H1 (cell line): ENCODE data around the gene TDRD9.

Experiments
- EZH2 ChIP-seq: fragments of 200-600 bp; sonication (generic); IDR thresholded peaks from 2 replicates; pipeline ENCODE4 v1.7.1; 2012; ENCODE audit warnings: low read depth, mild to moderate bottlenecking, moderate library complexity, low read length, inconsistent platforms; ENCODE audit not compliant: severe bottlenecking
- GABPA ChIP-seq: IDR thresholded peaks from 2 replicates; pipeline ENCODE4 v1.6.1; 2011; ENCODE audit warnings: mild to moderate bottlenecking, low read length, moderate library complexity, borderline replicate concordance; ENCODE audit not compliant: insufficient read depth
- POLR2A ChIP-seq, 2 experiments: IDR thresholded peaks; 1 replicate in 1 of 2; 2 replicates in 1 of 2; pipeline ENCODE4 v1.6.1; 2011; ENCODE audit warnings: low read depth in 2 of 2, low read length in 2 of 2, mild to moderate bottlenecking in 2 of 2; ENCODE audit errors: control extremely low read depth in 1 of 2
- POU5F1 ChIP-seq: IDR thresholded peaks from 2 replicates; pipeline ENCODE4 v1.6.1; 2011; ENCODE audit warnings: low read depth, mild to moderate bottlenecking, low read length, moderate library complexity
- ZNF274 ChIP-seq: IDR thresholded peaks from 2 replicates; pipeline ENCODE4 v1.7.0; 2012; ENCODE audit warnings: low read length, borderline replicate concordance; ENCODE audit errors: extremely low read depth
- TF ChIP-seq, protein P1 (sequence below), 3 experiments: IDR thresholded peaks; 1 replicate in 2 of 3; 2 replicates in 1 of 3; pipeline versions ENCODE4 v1.5.1 to v1.6.1; 2011; ENCODE audit warnings: low read length in 3 of 3, mild to moderate bottlenecking in 3 of 3, inconsistent platforms in 2 of 3, low read depth in 1 of 3, moderate library complexity in 1 of 3; ENCODE audit not compliant: insufficient read depth in 1 of 3; ENCODE audit errors: control extremely low read depth in 1 of 3
- TF ChIP-seq, protein P2 (sequence below): IDR thresholded peaks from 2 replicates; pipeline ENCODE4 v1.6.1; 2011; ENCODE audit warnings: low read length, improper control_type of control experiment

DNA sequence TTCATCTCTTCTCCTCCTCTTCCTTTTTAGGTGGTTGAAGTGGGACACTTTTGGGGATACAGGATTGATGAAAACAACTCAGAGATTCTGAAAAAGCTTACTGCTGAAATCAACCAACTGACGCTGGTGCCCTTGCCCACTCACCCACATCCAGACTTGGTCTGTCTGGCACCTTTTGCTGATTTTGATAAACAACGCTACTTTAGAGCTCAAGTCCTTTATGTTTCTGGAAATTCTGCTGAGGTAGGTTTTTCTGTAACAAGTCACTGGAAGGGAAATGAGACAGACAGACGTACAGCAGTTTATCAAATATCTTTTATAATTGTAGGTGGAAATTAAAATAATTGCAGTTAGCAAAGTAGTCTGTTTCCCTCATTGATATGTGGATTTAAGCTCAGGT is 97.3 kb downstream of the TDRD9 start:
- no peak for TF ChIP-seq GABPA
- TF ChIP-seq, protein P1, sequence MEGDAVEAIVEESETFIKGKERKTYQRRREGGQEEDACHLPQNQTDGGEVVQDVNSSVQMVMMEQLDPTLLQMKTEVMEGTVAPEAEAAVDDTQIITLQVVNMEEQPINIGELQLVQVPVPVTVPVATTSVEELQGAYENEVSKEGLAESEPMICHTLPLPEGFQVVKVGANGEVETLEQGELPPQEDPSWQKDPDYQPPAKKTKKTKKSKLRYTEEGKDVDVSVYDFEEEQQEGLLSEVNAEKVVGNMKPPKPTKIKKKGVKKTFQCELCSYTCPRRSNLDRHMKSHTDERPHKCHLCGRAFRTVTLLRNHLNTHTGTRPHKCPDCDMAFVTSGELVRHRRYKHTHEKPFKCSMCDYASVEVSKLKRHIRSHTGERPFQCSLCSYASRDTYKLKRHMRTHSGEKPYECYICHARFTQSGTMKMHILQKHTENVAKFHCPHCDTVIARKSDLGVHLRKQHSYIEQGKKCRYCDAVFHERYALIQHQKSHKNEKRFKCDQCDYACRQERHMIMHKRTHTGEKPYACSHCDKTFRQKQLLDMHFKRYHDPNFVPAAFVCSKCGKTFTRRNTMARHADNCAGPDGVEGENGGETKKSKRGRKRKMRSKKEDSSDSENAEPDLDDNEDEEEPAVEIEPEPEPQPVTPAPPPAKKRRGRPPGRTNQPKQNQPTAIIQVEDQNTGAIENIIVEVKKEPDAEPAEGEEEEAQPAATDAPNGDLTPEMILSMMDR (IDR thresholded peaks at IDR 0.05; ENCODE audit: control extremely low read depth in 1 of 3, insufficient read depth in 1 of 3, low read depth in 1 of 3, low read length in 3 of 3) = no peak
- no peak for TF ChIP-seq POU5F1
- no peak for TF ChIP-seq POLR2A (IDR thresholded peaks at IDR 0.05; ENCODE audit: control extremely low read depth in 1 of 2, low read depth in 2 of 2, low read length in 2 of 2)
- TF ChIP-seq EZH2 = no peak
- TF ChIP-seq, protein P2, sequence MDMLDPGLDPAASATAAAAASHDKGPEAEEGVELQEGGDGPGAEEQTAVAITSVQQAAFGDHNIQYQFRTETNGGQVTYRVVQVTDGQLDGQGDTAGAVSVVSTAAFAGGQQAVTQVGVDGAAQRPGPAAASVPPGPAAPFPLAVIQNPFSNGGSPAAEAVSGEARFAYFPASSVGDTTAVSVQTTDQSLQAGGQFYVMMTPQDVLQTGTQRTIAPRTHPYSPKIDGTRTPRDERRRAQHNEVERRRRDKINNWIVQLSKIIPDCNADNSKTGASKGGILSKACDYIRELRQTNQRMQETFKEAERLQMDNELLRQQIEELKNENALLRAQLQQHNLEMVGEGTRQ = no peak
- no peak for TF ChIP-seq ZNF274
